AG04449 (cell line): Measurements from ENCODE around the gene LY86.

Experiments used
- CTCF ChIA-PET: fragments of 350-600 bp; formaldehyde crosslinking; extraction: SDS; loops from one replicate; lab custom pipeline; 2021; ENCODE audit warnings: antibody characterized with exemption; lab: Yijun Ruan, JAX
- POLR2A ChIA-PET: fragments of 400-600, 350-600 bp; formaldehyde crosslinking; extraction: SDS; loops from one replicate; lab custom pipeline; 2020; ENCODE audit warnings: antibody characterized with exemption, inconsistent platforms; lab: Yijun Ruan, JAX
- DNase-seq: peaks from one replicate; pipeline ENCODE4 v3.0.0-alpha.2; 2010; ENCODE audit warnings: low read depth, low spot score
- H3K4me3 ChIP-seq: 2 replicates; pipeline ENCODE4 v1.5.1; 2011; ENCODE audit warnings: low read depth, mild to moderate bottlenecking, control low read depth, low read length
- TF ChIP-seq, protein P1 (sequence below): IDR thresholded peaks from one replicate; pipeline ENCODE4 v1.5.1; 2011; ENCODE audit warnings: mild to moderate bottlenecking, moderate library complexity, low read length, control low read depth, inconsistent platforms; ENCODE audit not compliant: insufficient read depth; ENCODE audit errors: missing control alignments

The LY86 gene

DNA sequence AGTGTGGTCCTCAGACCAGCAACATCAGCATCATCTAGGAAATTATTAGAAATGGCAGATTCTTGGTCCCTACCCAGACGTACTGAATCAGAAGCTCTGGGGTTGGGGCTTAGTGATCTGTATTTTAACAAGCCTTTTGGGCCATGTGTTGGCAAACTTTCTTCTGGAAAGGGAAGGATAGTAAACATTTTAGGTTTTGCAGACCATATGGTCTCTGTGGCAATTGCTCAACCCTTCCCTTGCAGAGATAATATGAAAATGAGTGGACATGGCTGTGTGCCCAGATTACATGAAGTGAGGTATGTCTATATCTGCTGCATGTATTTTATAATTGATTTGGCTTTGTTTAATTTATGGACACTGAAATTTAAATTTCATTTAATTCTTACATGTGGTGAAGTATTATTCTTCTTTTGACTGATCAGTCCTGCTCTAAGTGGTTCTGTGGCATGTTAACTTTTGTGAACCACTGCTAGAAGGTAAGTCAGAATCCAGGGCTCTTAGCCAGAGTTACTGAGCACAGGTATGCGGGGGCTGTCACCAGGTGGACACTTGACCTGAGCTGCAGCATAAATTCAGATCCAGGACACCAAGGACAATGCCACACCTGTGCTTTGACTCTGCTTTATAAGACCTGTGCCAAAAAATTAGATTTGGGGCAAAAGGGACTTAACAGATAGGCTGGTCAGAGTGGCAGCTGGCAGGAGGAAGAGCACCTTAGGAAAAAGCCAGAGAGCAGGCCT is 43.2 kb downstream of the LY86 start:
- TF ChIP-seq, protein P1, sequence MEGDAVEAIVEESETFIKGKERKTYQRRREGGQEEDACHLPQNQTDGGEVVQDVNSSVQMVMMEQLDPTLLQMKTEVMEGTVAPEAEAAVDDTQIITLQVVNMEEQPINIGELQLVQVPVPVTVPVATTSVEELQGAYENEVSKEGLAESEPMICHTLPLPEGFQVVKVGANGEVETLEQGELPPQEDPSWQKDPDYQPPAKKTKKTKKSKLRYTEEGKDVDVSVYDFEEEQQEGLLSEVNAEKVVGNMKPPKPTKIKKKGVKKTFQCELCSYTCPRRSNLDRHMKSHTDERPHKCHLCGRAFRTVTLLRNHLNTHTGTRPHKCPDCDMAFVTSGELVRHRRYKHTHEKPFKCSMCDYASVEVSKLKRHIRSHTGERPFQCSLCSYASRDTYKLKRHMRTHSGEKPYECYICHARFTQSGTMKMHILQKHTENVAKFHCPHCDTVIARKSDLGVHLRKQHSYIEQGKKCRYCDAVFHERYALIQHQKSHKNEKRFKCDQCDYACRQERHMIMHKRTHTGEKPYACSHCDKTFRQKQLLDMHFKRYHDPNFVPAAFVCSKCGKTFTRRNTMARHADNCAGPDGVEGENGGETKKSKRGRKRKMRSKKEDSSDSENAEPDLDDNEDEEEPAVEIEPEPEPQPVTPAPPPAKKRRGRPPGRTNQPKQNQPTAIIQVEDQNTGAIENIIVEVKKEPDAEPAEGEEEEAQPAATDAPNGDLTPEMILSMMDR: no peak
- ChIA-PET POLR2A (no interaction called here), CTCF (no interaction called here)
- no peak overlapping the region for H3K4me3 ChIP-seq
- no peak for DNase-seq

DNA sequence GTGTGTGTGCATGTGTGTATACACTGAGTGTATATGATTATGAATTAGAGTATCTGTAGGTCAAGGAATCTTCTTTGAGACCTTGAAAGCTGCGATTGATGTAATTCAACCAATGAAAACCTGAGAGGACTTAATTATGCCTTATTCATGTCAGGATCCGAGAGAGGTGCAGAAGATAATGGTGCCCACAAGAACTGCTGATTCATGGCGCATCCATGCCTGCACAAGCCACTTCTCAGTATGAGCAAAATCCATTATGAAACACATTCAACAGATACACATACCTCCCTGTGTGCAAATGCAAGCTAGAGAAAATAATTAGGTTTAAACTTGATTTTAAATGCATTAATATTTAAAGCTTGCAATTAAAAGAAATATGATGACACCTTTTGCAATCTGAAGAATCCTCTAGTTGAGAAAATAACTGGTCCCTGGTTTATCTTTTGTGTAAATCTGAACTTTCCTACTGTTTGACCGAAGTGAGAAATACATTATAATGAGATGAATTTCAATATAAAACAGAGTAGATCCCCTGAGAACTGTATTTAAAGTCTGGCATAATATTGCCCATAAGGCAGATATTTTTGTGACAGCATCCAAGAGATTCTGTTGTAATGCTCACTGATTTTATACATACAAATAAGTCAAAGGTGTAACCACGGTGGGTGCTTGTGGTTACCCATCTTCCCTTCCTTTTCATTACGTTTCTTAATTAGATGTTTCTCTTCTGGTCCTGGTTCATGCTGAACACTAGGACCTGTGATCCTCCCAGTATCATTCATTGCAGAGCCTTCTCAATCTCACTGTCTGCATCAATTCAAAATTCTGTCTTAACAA is 45.6 kb downstream of the LY86 start:
- ChIA-PET POLR2A (no interaction called here), CTCF (no interaction called here)
- TF ChIP-seq, protein P1: no peak
- H3K4me3 ChIP-seq: no peak overlapping the region
- no peak for DNase-seq

DNA sequence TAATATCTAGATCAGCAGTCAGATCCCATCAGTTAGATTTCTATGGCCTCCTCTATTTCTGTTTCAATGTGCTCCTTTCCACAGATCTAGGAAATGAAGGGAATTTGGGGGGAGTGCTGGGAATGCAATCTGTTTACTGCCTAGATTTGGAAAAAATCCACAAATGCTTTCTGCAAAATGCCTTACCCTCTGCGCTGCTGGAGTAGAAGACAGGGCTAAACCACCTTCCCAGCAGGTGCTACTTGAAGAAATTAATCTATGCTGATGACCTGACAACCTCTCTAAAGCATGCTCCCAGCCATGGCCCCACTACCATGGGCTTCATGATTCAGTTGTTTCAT is 46.2 kb downstream of the LY86 start:
- DNase-seq: no peak
- no peak overlapping the region for H3K4me3 ChIP-seq
- ChIA-PET CTCF (no interaction called here), POLR2A (no interaction called here)
- TF ChIP-seq, protein P1: no peak

DNA sequence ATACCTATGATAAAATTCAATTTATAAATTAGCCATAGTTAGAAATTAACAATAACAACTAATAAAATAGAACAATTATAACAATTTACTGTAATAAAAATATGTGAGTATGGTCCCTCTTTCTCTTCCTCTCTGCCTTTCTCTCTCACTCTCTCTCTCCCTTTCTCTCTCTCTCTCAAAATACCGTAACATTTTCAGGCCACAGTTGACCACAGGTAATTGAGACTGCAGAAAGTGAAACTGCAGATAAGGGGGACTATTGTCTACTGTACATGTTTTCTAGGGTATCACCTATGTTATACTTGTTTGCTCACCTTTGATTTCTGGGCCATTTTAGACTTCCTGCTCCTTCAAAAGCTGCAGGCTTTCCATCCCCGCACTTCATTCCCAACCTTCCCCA is 46.8 kb downstream of the LY86 start:
- no peak overlapping the region for H3K4me3 ChIP-seq
- ChIA-PET POLR2A (no interaction called here), CTCF (no interaction called here)
- no peak for DNase-seq
- TF ChIP-seq, protein P1: no peak

DNA sequence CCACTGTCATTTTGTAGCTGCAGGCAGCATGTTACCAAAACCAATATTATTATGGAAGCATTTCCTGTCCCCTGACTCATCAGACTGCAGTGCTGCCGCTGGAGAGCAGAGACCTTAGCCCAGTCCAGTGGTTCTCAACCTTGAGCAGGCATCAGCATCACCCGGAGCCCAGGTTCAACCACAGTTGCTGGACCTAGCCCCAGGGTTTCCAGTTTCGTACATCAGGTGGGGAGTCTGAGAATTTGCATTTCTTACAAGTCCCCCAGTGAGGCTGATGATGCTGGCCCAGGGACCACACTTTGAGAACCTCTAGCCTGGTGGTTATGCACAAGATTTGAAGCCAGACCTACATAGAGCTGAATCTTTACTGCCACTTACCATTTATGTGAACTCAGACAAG is 47.3 kb downstream of the LY86 start:
- ChIA-PET CTCF (no interaction called here), POLR2A (no interaction called here)
- no peak overlapping the region for H3K4me3 ChIP-seq
- TF ChIP-seq, protein P1: no peak
- DNase-seq: no peak

GRCh38 chr6:6639572-6639971 is 51.1 kb downstream of the LY86 start:
- TF ChIP-seq, protein P1: no peak
- no peak overlapping the region for H3K4me3 ChIP-seq
- no peak for DNase-seq
- ChIA-PET CTCF (no interaction called here), POLR2A (no interaction called here)
